ENCODE results near the gene RXRG.

DNA sequence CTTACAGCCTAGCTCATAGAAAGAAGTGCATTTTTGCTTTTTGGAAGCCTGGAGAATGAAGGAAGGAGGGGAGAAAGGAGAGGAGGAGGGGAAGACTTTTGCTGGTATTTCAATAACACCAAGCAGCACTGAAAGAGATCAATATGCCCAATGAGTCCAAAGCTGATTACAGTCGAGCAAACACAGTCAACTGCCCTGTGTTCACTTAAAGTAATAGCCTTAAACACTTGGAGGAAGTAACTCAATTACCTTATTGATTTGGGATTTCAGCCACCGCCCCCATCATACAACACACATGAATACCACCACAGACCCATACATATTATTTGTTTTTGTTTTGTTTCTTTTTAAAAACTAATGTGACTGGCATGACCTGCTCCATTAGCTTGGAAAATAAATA is 23.3 kb upstream of the RXRG start:
- TF ChIP-seq, protein P1, sequence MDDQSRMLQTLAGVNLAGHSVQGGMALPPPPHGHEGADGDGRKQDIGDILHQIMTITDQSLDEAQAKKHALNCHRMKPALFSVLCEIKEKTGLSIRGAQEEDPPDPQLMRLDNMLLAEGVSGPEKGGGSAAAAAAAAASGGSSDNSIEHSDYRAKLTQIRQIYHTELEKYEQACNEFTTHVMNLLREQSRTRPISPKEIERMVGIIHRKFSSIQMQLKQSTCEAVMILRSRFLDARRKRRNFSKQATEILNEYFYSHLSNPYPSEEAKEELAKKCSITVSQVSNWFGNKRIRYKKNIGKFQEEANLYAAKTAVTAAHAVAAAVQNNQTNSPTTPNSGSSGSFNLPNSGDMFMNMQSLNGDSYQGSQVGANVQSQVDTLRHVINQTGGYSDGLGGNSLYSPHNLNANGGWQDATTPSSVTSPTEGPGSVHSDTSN (IDR thresholded peaks at IDR 0.05): no peak
- TF ChIP-seq RFX5 (IDR thresholded peaks at IDR 0.05; ENCODE audit: low read length) (no peak), POLR2AphosphoS5 (IDR thresholded peaks at IDR 0.05; ENCODE audit: low read depth, low read length) (no peak), SIN3A (IDR thresholded peaks at IDR 0.05; ENCODE audit: borderline replicate concordance, low read depth, low read length) (no peak), EP300 (IDR thresholded peaks at IDR 0.05; ENCODE audit: borderline replicate concordance in 1 of 2, low read depth in 1 of 2, low read length in 1 of 2) (no peak), RAD21 (IDR thresholded peaks at IDR 0.05; ENCODE audit: low read length) (no peak)
- TF ChIP-seq, protein P2, sequence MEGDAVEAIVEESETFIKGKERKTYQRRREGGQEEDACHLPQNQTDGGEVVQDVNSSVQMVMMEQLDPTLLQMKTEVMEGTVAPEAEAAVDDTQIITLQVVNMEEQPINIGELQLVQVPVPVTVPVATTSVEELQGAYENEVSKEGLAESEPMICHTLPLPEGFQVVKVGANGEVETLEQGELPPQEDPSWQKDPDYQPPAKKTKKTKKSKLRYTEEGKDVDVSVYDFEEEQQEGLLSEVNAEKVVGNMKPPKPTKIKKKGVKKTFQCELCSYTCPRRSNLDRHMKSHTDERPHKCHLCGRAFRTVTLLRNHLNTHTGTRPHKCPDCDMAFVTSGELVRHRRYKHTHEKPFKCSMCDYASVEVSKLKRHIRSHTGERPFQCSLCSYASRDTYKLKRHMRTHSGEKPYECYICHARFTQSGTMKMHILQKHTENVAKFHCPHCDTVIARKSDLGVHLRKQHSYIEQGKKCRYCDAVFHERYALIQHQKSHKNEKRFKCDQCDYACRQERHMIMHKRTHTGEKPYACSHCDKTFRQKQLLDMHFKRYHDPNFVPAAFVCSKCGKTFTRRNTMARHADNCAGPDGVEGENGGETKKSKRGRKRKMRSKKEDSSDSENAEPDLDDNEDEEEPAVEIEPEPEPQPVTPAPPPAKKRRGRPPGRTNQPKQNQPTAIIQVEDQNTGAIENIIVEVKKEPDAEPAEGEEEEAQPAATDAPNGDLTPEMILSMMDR (IDR thresholded peaks at IDR 0.05): no peak
